Ishikawa (cell line): ENCODE results near the gene PUM1.

Source experiments
- CEBPB ChIP-seq: IDR thresholded peaks from 2 replicates; pipeline ENCODE4 v1.6.1; 2012
- CREB1 ChIP-seq: IDR thresholded peaks from 2 replicates; pipeline ENCODE4 v1.6.1; 2012; ENCODE audit warnings: low read depth
- EGR1 ChIP-seq: IDR thresholded peaks from 2 replicates; pipeline ENCODE4 v1.6.1; 2012
- EP300 ChIP-seq: IDR thresholded peaks from 2 replicates; pipeline ENCODE4 v1.6.1; 2012; ENCODE audit warnings: borderline replicate concordance
- FOXM1 ChIP-seq: IDR thresholded peaks from 2 replicates; pipeline ENCODE4 v1.6.1; 2012; ENCODE audit warnings: low read depth, borderline replicate concordance
- NFIC ChIP-seq: IDR thresholded peaks from 2 replicates; pipeline ENCODE4 v1.6.1; 2012
- RAD21 ChIP-seq: IDR thresholded peaks from 2 replicates; pipeline ENCODE4 v1.6.1; 2012; ENCODE audit warnings: low read depth
- TAF1 ChIP-seq: IDR thresholded peaks from 2 replicates; pipeline ENCODE4 v1.6.1; 2012; ENCODE audit warnings: low read depth, mild to moderate bottlenecking
- TCF12 ChIP-seq: IDR thresholded peaks from 2 replicates; pipeline ENCODE4 v1.6.1; 2012; ENCODE audit warnings: low read depth
- TEAD4 ChIP-seq: IDR thresholded peaks from 2 replicates; pipeline ENCODE4 v1.6.1; 2012
- YY1 ChIP-seq: IDR thresholded peaks from 2 replicates; pipeline ENCODE4 v1.6.1; 2012; ENCODE audit warnings: low read depth
- ZBTB7A ChIP-seq: IDR thresholded peaks from 2 replicates; pipeline ENCODE4 v1.6.1; 2012; ENCODE audit warnings: low read depth
- TF ChIP-seq, protein P1 (sequence below): IDR thresholded peaks from 2 replicates; pipeline ENCODE4 v1.6.1; 2012
- TF ChIP-seq, protein P2 (sequence below): IDR thresholded peaks from 2 replicates; pipeline ENCODE4 v1.6.1; 2012
- TF ChIP-seq, protein P3 (sequence below): IDR thresholded peaks from 2 replicates; pipeline ENCODE4 v1.6.1; 2012; ENCODE audit warnings: low read depth, mild to moderate bottlenecking

Gene PUM1

DNA sequence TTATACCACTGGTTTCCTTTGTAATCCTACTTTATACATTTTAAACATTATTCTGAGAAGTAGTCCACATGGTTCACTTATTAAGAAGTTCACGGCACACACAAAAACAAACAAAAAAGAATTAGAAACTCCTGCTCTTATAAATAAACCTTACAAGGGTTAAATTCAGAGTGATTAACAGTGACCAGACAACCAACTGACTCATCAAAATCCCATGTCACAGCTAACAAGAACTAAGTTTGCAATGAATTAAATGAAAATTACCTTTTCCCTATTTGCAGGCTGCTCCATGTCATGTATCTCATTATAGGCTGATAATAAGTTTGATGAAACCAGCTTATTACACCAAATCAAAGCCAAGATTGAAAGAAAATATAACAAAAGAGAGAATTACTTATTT is 77.5 kb downstream of the PUM1 start:
- no peak for TF ChIP-seq YY1
- TF ChIP-seq EP300 = no peak
- TF ChIP-seq EGR1 = no peak
- TF ChIP-seq, protein P1, sequence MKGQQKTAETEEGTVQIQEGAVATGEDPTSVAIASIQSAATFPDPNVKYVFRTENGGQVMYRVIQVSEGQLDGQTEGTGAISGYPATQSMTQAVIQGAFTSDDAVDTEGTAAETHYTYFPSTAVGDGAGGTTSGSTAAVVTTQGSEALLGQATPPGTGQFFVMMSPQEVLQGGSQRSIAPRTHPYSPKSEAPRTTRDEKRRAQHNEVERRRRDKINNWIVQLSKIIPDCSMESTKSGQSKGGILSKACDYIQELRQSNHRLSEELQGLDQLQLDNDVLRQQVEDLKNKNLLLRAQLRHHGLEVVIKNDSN = no peak
- TF ChIP-seq FOXM1 = no peak
- TF ChIP-seq TAF1 = no peak
- TF ChIP-seq CREB1 = no peak

DNA sequence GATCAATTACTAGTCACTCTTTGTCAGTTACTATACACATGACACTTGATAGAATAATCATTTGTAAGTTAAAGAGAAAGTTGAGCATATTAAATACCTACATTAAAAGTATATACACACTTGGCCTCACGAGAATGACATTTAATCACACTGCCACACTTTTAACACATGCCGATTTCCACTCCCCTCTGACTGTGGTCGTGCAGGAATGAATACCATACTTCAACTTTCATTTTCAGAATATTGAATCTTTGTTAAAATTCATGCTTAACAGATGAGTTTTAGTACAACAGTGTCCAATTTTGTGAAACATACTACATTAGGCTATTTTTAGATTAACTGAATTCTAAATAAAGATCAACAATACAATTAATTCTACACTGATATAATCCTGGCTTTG is 78.8 kb downstream of the PUM1 start:
- TF ChIP-seq, protein P2, sequence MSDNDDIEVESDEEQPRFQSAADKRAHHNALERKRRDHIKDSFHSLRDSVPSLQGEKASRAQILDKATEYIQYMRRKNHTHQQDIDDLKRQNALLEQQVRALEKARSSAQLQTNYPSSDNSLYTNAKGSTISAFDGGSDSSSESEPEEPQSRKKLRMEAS = no peak
- TF ChIP-seq EGR1 (no peak), TCF12 (no peak), CEBPB (no peak), EP300 (no peak), RAD21 (no peak)
- TF ChIP-seq, protein P3, sequence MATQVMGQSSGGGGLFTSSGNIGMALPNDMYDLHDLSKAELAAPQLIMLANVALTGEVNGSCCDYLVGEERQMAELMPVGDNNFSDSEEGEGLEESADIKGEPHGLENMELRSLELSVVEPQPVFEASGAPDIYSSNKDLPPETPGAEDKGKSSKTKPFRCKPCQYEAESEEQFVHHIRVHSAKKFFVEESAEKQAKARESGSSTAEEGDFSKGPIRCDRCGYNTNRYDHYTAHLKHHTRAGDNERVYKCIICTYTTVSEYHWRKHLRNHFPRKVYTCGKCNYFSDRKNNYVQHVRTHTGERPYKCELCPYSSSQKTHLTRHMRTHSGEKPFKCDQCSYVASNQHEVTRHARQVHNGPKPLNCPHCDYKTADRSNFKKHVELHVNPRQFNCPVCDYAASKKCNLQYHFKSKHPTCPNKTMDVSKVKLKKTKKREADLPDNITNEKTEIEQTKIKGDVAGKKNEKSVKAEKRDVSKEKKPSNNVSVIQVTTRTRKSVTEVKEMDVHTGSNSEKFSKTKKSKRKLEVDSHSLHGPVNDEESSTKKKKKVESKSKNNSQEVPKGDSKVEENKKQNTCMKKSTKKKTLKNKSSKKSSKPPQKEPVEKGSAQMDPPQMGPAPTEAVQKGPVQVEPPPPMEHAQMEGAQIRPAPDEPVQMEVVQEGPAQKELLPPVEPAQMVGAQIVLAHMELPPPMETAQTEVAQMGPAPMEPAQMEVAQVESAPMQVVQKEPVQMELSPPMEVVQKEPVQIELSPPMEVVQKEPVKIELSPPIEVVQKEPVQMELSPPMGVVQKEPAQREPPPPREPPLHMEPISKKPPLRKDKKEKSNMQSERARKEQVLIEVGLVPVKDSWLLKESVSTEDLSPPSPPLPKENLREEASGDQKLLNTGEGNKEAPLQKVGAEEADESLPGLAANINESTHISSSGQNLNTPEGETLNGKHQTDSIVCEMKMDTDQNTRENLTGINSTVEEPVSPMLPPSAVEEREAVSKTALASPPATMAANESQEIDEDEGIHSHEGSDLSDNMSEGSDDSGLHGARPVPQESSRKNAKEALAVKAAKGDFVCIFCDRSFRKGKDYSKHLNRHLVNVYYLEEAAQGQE = no peak
- TF ChIP-seq, protein P1 = no peak

DNA sequence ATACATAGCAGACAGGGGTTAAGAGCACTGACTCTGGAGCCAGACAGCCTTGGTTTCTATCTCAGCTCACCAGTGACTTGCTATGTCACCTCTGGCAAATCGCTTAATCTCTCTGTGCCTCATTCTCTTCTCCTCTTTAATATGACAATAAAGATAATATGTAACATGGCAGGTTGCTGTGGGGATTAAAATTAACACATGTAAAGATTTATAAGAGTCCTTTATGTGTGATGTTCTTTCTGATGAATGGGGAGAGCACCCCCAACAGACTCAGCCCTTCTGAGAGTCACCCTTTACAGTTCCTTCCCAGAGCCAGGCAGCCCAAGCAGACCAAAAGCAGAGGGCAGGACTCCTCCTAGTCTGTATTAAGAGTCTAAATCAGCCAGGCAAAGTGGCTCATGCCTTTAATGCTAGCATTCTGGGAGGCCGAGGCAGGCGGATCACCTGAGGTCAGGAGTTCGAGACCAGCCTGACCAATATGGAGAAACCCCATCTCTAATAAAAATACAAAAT is 80.5 kb downstream of the PUM1 start:
- TF ChIP-seq TCF12 = no peak
- no peak for TF ChIP-seq RAD21
- TF ChIP-seq ZBTB7A = no peak
- no peak for TF ChIP-seq CREB1
- no peak for TF ChIP-seq YY1
- TF ChIP-seq CEBPB = no peak
- TF ChIP-seq, protein P2 = no peak
- TF ChIP-seq, protein P1 = no peak
- TF ChIP-seq TEAD4 = no peak
- no peak for TF ChIP-seq TAF1
- no peak for TF ChIP-seq EGR1
- TF ChIP-seq EP300 = no peak
- TF ChIP-seq NFIC = no peak
- TF ChIP-seq, protein P3 = no peak

DNA sequence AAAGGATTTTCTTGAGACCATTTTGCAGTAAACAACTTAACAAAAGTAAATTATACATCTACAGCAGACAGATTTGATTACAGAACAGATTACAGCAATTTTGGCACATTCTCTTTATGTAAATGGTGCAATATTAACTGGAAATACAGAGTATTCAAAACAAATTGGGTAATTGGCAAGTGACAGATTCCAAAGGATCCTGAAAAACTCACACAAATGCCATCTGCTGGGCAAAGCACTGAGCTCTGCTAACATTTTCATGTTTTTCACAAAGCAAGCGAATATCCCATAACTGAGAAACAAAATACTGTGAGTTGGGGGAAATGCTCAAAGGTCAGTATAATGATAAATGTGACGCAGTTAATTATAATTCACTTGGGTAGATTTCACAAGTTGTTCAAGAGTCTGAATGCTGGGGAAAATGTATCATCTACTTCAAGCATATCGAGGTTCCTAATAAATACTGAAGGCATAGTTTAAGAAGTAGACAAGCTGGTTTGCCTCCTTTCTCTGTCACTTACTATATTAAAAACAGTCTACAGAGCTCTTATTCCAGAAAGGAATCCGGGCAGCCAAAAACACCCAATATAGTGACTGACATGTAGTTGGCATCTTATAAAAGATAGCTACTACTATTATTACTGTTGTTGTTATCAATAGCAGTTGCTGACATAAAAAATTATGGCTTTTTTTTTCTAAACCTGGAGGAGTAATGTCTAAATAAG is 81.2 kb downstream of the PUM1 start:
- no peak for TF ChIP-seq TCF12
- no peak for TF ChIP-seq TEAD4
- TF ChIP-seq, protein P1 = no peak
- TF ChIP-seq FOXM1 = no peak
- TF ChIP-seq, protein P2 = no peak
- no peak for TF ChIP-seq RAD21
- no peak for TF ChIP-seq NFIC
- TF ChIP-seq EP300 = no peak
- no peak for TF ChIP-seq ZBTB7A
- TF ChIP-seq YY1 = no peak
- TF ChIP-seq, protein P3 = no peak
- TF ChIP-seq TAF1 = no peak
- TF ChIP-seq CREB1 = no peak
- TF ChIP-seq EGR1 = no peak
- TF ChIP-seq CEBPB = no peak
